ENCODE data around the gene MARCHF3. TPM values are rescaled to one million over a fixed set of nuclear protein-coding genes. Genes with fewer than 3 reads are reported as not detected.
A peak's percentile ranks its signal among the peaks of the same experiment; 100 is the strongest.

MARCHF3 gene
- total RNA-seq, 1 donor from 2014 or later = 16.5 TPM

DNA sequence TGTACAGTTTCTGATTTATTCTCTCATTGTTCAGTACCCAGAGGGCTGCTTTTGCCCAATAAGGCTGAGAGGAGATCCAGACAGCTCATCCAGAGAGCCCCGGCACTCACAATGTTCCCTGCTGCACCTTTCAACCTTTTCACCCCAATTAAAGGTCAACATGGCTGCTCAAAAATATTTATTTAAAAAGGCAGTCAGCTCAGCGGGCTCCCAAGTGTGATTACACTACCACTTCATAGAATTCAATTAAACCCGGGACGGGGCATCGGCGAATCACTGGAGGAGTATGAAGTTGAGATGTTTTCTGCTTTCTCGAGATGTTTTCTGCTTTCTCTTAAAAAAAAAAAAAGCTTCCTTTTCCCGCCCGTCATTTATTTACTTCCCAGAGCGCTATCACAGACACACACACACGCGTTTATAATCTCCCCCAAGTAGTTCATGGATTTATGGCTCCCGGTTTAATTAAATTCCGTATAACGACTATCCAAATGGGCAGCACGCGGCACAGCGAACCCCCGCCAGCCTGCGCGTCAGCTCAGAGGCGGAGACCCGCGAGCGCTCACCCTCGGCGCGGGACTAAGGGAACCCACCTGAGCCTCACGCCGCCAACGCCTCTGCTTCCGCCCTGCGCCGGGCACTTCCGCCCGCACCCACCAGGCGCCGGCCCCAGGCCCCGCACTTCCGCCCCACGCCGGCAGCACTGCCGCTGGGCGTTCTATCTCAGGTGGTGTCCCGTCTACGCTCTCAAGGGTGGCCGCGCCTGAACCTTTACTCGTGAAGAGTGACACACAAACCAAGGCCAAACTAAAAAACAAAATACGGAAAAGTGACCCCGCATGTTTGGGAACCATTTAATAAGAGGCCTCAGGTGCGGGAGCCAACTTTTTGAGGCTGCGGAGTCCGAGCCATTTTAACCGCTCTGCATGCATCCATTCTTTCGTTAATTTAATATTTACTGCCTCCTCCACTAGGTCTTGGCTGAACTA lies 42.8 kb upstream of the MARCHF3 start, which contains the start of gene C5orf63:
TSS of gene C5orf63 (minus strand) at position 642 of the 986 bp plus-strand sequence. CDS start 14,507 bp downstream, outside the sequence.
- Histone ChIP-seq H3K9ac (ENCODE audit: low read length) (peak within 1 kb of the TSS; percentile 80), H3K9me3 (ENCODE audit: insufficient read depth, low read depth, low read length) (no peaks in the 10 kb centered on the region), H3K4me1 (ENCODE audit: insufficient read depth, low read length) (peaks cover 17% of the 10 kb centered on the region), H3K27me3 (ENCODE audit: insufficient read depth, low read length) (no peaks in the 10 kb centered on the region), H3K4me2 (ENCODE audit: low read length) (peak within 1 kb of the TSS; percentile 96), H3K27ac (ENCODE audit: low read depth, low read length) (peak within 1 kb of the TSS; percentile 31), H3K4me3 (ENCODE audit: insufficient read depth, low read depth, low read length) (peak within 1 kb of the TSS; percentile 72), H2AFZ (ENCODE audit: low read depth, low read length) (peak within 1 kb of the TSS; percentile 81), H3K36me3 (ENCODE audit: insufficient read depth, low read length) (no peaks in the 10 kb centered on the region), H4K20me1 (ENCODE audit: insufficient read depth, low read length) (no peaks in the 10 kb centered on the region), H3K79me2 (ENCODE audit: insufficient read depth, low read length) (no peaks in the 10 kb centered on the region)
- TF ChIP-seq CTCF (IDR thresholded peaks at IDR 0.05; ENCODE audit: insufficient read depth, low read depth, low read length) = no peak
- no peak for TF ChIP-seq EZH2 (IDR thresholded peaks at IDR 0.05; ENCODE audit: insufficient read depth, low read length)
- peak within 1 kb of the TSS; percentile 78 for H3K4me3 Mint-ChIP-seq (ENCODE audit: unreplicated experiment)
- peaks cover 42% of the 10 kb centered on the region for H3K4me1 Mint-ChIP-seq (ENCODE audit: low read depth, unreplicated experiment)
- FAIRE-seq = no peak
- H3K36me3 Mint-ChIP-seq (ENCODE audit: low read depth, unreplicated experiment) = no peaks in the 10 kb centered on the region
- peaks cover 6% of the 10 kb centered on the region for H3K27me3 Mint-ChIP-seq (ENCODE audit: low read depth, unreplicated experiment)
- no peak within 1 kb of the TSS for H3K27ac Mint-ChIP-seq (ENCODE audit: unreplicated experiment)
- peak; percentile 29 for DNase-seq (ENCODE audit: low read depth)
- peaks cover 1% of the 10 kb centered on the region for H3K9me3 Mint-ChIP-seq (ENCODE audit: unreplicated experiment)

DNA sequence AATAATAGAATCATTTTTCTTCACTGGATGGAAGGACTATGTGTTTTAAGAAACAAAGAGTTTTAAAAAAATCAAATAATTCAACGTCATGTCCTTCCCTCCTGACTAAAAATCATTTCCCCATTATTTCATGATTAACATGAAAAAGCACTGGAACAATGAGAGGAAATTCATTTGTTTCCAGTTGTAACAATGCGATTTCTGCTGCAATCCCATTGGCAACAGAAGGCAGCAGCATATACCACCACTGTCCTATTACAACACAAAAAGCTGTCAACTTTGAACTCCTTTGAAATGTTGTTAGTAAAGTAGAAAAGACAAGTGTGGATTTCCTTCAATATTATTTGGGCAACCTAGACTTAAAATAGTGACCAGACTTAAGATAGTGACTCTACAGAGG lies 39.9 kb upstream of the MARCHF3 start:
- Histone ChIP-seq H3K27ac (ENCODE audit: low read depth, low read length) (no peak overlapping the region), H3K9me3 (ENCODE audit: insufficient read depth, low read depth, low read length) (no peaks in the 10 kb centered on the region), H3K79me2 (ENCODE audit: insufficient read depth, low read length) (no peaks in the 10 kb centered on the region), H4K20me1 (ENCODE audit: insufficient read depth, low read length) (no peaks in the 10 kb centered on the region), H2AFZ (ENCODE audit: low read depth, low read length) (no peak overlapping the region), H3K9ac (ENCODE audit: low read length) (no peak overlapping the region), H3K36me3 (ENCODE audit: insufficient read depth, low read length) (no peaks in the 10 kb centered on the region), H3K4me3 (ENCODE audit: insufficient read depth, low read depth, low read length) (no peak overlapping the region), H3K27me3 (ENCODE audit: insufficient read depth, low read length) (no peaks in the 10 kb centered on the region), H3K4me1 (ENCODE audit: insufficient read depth, low read length) (peaks cover 5% of the 10 kb centered on the region), H3K4me2 (ENCODE audit: low read length) (no peak overlapping the region)
- H3K4me3 Mint-ChIP-seq (ENCODE audit: unreplicated experiment) = no peak overlapping the region
- no peak overlapping the region for H3K27ac Mint-ChIP-seq (ENCODE audit: unreplicated experiment)
- no peak for TF ChIP-seq EZH2 (IDR thresholded peaks at IDR 0.05; ENCODE audit: insufficient read depth, low read length)
- no peak for TF ChIP-seq CTCF (IDR thresholded peaks at IDR 0.05; ENCODE audit: insufficient read depth, low read depth, low read length)
- no peaks in the 10 kb centered on the region for H3K36me3 Mint-ChIP-seq (ENCODE audit: low read depth, unreplicated experiment)
- peaks cover 6% of the 10 kb centered on the region for H3K27me3 Mint-ChIP-seq (ENCODE audit: low read depth, unreplicated experiment)
- H3K9me3 Mint-ChIP-seq (ENCODE audit: unreplicated experiment) = peaks cover 1% of the 10 kb centered on the region
- FAIRE-seq (no peak), DNase-seq (ENCODE audit: low read depth) (no peak)
- peaks cover 21% of the 10 kb centered on the region for H3K4me1 Mint-ChIP-seq (ENCODE audit: low read depth, unreplicated experiment)
